GM13977 (cell line): ENCODE results near the gene LRATD1.

Experiments
- DNase-seq: peaks from one replicate; pipeline ENCODE4 v3.0.0; 2012; ENCODE audit warnings: low spot score
- CTCF ChIP-seq: IDR thresholded peaks from 2 replicates; pipeline ENCODE4 v1.5.1; 2012; ENCODE audit warnings: mild to moderate bottlenecking, control low read depth; ENCODE audit not compliant: insufficient read depth; ENCODE audit errors: extremely low read depth, missing control alignments
- in situ Hi-C: fragments of 300-500 bp; cut with MboI; formaldehyde crosslinking; loops from one replicate; pipeline ENCODE4 v1.12.0; 2022; ENCODE audit warnings: low sequenced_read_pairs, low pct_unique_long_range_greater_than_20kb, mixed read lengths, inconsistent platforms; ENCODE audit not compliant: unreplicated experiment

Gene LRATD1

GRCh38 chr2:14661163-14661562 is 28.6 kb downstream of the LRATD1 start:
- in situ Hi-C loops, result no loop called here
- TF ChIP-seq CTCF, result no peak
- no peak for DNase-seq

GRCh38 chr2:14673351-14673875 is 40.9 kb downstream of the LRATD1 start:
- in situ Hi-C loops, result no loop called here
- no peak for TF ChIP-seq CTCF
- DNase-seq, result no peak

GRCh38 chr2:14675489-14675888 is 43.0 kb downstream of the LRATD1 start:
- in situ Hi-C loops, result no loop called here
- TF ChIP-seq CTCF, result no peak
- no peak for DNase-seq

GRCh38 chr2:14676371-14676770 is 43.9 kb downstream of the LRATD1 start:
- TF ChIP-seq CTCF, result no peak
- no peak for DNase-seq
- in situ Hi-C loops, result no loop called here

- in situ Hi-C loops, result no loop called here
- no peak for DNase-seq
- no peak for TF ChIP-seq CTCF
These were observed 44.5 kb downstream of the LRATD1 start for GRCh38 chr2:14677039-14677438.

- no peak for DNase-seq
- no peak for TF ChIP-seq CTCF
These were observed 46.2 kb downstream of the LRATD1 start for GRCh38 chr2:14678761-14679160.

GRCh38 chr2:14681608-14682007 is 49.1 kb downstream of the LRATD1 start:
- DNase-seq, result no peak
- no peak for TF ChIP-seq CTCF
- in situ Hi-C loops, result no loop called here

More at GRCh38 chr2:14678761-14679160, 46.2 kb downstream of the LRATD1 start:
- in situ Hi-C loops, result no loop called here
